A549 (cell line): ENCODE measurements around the gene CEP57L1.

Experiments
- CBX2 ChIP-seq: fragments of 200-600 bp; sonication (generic); IDR thresholded peaks from 2 replicates; pipeline ENCODE4 v1.6.1; 2016; ENCODE audit warnings: low read depth, mild to moderate bottlenecking, borderline replicate concordance
- ESRRA ChIP-seq: fragments of 150-350 bp; IDR thresholded peaks from 2 replicates; pipeline ENCODE4 v1.6.1; 2014; ENCODE audit warnings: mild to moderate bottlenecking, low read length, borderline replicate concordance
- KDM1A ChIP-seq: fragments of 200-600 bp; sonication (generic); IDR thresholded peaks from 2 replicates; pipeline ENCODE4 v1.6.1; 2016; ENCODE audit warnings: low read depth, mild to moderate bottlenecking
- POLR2A ChIP-seq: IDR thresholded peaks from 2 replicates; pipeline ENCODE4 v1.6.1; 2012; ENCODE audit warnings: mild to moderate bottlenecking, low read length
- RAD21 ChIP-seq, 2 experiments: fragments of >200 bp in 1 of 2; sonication (Bioruptor Twin) in 1 of 2; formaldehyde crosslinking in 1 of 2; IDR thresholded peaks in 1 of 2; conservative IDR thresholded peaks in 1 of 2; 2 replicates in 1 of 2; 3 replicates in 1 of 2; pipeline ENCODE4 v1.6.1; 2012 to 2018; ENCODE audit warnings: inconsistent platforms in 1 of 2
- RFX5 ChIP-seq: fragments of 450-650 bp; IDR thresholded peaks from 2 replicates; pipeline ENCODE4 v1.7.1; 2014; ENCODE audit warnings: antibody characterized with exemption, mild to moderate bottlenecking, moderate library complexity
- ZC3H11A ChIP-seq: fragments of 450-650 bp; IDR thresholded peaks from 2 replicates; pipeline ENCODE4 v1.6.1; 2014; ENCODE audit warnings: antibody characterized with exemption, mild to moderate bottlenecking
- ZSCAN20 ChIP-seq: fragments of 250-450 bp; sonication (Bioruptor Pico); IDR thresholded peaks from 2 replicates; pipeline ENCODE4 v1.8.0; 2022; ENCODE audit warnings: mild to moderate bottlenecking, moderate library complexity
- TF ChIP-seq, protein P1 (sequence below): fragments of >200 bp; sonication (Bioruptor Twin); formaldehyde crosslinking; IDR thresholded peaks from 3 replicates; pipeline ENCODE4 v1.5.1; 2016
- TF ChIP-seq, protein P2 (sequence below): fragments of >200 bp; sonication (Bioruptor Twin); formaldehyde crosslinking; IDR thresholded peaks from 3 replicates; pipeline ENCODE4 v1.6.1; 2016
- TF ChIP-seq, protein P3 (sequence below): IDR thresholded peaks from 2 replicates; pipeline ENCODE4 v1.6.1; 2012

DNA sequence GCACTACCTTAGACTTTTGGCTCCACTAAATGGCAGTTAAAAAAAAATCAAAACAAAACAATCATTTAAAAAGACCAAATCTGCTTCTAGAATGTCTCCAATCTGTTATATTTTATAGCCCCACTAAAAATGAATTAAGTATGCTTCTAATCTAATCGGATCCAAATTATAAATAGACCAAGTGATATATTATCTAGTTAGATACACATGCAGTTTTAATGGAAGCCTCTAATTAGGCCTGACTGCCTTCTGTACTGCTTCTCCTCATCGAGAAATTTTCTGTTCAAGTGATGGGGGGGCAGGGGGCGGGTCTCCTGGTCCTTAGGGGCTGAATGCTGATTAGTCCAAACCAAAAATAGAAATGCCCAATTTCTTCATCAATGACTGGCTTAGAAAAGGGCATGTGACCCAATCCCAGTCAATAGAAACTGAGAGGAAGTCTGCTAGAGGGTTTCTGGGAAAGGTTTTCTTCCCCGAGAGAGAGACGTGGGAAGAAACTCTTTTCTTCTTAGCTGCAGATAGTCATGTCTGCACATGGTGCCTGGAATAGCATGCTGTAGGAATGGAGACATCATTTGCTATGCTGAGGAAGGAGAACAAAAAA, 7.5 kb upstream of the CEP57L1 start:
- no peak for TF ChIP-seq ZC3H11A
- no peak for TF ChIP-seq RAD21 (conservative IDR thresholded peaks at IDR 0.05 in 1 of 2, IDR thresholded peaks at IDR 0.05 in 1 of 2)
- TF ChIP-seq RFX5: no peak
- TF ChIP-seq POLR2A: no peak
- no peak for TF ChIP-seq ZSCAN20 (CRISPR knock-in tag)
- TF ChIP-seq, protein P1, sequence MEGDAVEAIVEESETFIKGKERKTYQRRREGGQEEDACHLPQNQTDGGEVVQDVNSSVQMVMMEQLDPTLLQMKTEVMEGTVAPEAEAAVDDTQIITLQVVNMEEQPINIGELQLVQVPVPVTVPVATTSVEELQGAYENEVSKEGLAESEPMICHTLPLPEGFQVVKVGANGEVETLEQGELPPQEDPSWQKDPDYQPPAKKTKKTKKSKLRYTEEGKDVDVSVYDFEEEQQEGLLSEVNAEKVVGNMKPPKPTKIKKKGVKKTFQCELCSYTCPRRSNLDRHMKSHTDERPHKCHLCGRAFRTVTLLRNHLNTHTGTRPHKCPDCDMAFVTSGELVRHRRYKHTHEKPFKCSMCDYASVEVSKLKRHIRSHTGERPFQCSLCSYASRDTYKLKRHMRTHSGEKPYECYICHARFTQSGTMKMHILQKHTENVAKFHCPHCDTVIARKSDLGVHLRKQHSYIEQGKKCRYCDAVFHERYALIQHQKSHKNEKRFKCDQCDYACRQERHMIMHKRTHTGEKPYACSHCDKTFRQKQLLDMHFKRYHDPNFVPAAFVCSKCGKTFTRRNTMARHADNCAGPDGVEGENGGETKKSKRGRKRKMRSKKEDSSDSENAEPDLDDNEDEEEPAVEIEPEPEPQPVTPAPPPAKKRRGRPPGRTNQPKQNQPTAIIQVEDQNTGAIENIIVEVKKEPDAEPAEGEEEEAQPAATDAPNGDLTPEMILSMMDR: no peak
- TF ChIP-seq, protein P2, sequence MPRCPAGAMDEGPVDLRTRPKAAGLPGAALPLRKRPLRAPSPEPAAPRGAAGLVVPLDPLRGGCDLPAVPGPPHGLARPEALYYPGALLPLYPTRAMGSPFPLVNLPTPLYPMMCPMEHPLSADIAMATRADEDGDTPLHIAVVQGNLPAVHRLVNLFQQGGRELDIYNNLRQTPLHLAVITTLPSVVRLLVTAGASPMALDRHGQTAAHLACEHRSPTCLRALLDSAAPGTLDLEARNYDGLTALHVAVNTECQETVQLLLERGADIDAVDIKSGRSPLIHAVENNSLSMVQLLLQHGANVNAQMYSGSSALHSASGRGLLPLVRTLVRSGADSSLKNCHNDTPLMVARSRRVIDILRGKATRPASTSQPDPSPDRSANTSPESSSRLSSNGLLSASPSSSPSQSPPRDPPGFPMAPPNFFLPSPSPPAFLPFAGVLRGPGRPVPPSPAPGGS: no peak
- no peak for TF ChIP-seq CBX2
- no peak for TF ChIP-seq KDM1A
- no peak for TF ChIP-seq ESRRA
- TF ChIP-seq, protein P3, sequence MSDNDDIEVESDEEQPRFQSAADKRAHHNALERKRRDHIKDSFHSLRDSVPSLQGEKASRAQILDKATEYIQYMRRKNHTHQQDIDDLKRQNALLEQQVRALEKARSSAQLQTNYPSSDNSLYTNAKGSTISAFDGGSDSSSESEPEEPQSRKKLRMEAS: no peak
